NCI-H345 treated with DMSO at 0.1 percent for 48 hours (cell line): ENCODE measurements around the gene GUCA2A.

Source experiments
- DNase-seq: peaks from one replicate; lab custom pipeline; 2025; ENCODE audit not compliant: unreplicated experiment; lab: John Stamatoyannopoulos, UW

Gene GUCA2A

DNA sequence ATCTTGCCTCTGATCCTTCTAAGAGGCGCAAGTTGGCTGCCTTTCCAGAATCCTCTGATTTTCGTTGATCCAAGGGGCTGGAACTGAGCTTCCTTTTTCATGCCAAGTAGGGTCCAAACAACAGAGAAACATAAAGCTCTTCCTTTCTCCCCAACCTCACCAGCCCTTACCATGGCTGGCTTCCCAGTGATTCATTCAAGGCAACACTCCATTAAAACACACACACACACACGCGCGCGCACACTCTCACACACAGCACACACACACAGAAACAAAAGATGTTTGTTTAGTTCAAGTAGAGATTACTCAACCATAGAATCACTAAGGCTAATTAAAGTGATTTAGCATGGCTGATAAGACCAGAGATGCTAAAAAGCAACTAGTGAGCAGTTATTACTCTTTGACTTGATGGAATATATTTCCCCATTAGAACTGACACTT is 13.0 kb upstream of the GUCA2A start:
- no peak for DNase-seq

DNA sequence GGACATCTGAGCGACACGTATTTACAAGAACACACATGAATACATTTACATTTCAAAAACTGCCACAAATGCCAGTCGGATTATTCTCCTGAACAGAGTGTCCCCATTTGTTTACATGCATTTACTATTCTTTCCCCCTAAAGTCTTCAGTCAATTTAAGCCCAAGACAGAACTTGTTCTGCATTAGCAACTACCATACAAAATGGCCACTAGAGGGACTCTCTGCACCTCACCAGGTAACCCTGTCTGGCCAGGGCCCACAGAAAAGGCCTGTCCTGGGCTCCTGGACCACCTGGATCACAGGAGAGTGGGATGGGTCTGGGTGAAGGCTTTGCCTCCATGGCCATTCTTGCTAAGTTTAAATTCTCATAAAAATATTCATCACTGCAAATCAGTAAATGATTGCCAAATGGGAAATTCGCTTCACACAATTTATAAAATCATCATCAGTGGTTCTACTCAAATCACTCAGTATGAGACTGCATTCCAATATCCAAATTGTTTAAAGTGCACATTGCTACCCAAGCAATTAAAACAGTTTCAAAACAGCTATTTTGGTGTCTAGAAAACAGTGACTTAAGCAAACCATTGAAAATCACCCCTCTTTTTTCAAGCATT is 12.5 kb upstream of the GUCA2A start:
- peak; percentile 50 for DNase-seq

DNA sequence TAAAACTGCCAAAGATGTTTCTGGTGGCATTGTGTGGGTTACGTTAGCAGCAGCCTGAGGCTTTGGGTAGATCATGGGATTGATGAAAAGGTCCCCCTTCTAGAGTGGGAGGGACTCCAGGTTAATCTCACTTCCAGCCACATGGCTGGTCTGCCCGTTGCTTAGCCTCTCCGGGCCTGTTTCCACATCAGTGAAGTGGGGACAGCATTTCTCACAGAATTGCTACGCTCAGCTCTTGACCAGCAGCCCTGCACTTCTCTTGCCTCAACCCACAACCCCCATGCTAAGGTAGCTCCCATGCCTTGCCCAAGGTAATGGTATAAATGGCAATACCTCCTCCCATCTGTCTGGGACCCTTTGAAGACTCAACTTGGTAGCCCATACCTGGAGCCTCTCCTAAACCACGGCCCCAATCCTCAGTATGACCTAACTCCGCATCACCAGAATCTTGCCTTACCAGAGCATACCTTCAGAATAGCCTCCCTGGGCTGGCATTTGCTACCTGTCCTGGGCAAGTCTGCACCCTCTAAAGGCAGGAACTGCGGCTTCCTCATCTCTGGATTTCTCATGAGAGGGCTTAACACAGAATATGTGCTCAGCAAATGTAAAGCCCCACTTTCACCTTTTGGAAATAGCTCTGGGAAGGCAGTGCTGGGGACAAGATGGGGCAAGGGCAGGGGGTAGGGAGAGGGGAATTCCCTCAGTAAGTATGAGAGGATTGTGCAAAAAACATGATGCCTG is 10.9 kb upstream of the GUCA2A start:
- DNase-seq, result no peak

DNA sequence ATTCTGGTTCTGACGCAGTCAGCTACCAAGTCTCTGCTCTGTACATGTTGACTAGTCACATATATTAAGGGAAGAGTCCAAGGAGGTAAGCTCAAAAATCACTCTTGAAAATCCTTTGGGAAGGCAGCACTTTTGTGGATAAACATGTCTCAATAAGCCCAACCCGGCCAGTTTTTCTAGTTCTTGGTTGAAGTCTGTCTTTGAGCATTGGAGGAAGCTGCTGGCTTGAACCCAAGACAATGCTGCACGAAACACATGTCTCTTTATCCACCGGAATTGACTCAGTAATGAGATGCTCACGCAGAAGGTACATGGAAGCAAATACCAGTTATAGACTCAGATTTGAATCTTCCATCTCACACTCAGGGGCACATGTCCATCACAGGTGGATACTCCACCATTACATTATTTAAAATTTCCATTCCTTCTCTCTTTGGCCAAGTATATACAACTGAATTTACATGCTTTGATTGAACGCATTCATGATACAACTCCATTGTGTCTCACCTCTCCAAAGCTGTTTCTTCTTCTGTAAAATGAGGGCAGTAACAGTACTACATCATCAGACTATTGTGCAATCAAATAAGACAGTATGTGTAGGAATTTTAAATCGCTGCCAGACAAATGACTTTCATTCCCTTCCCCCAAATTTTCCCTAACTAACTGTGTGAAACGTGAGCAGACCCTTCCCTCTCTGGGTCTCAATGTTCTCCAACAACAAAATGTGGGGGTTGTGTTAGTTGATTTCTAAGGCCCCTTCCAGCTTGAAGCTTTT is 9.6 kb upstream of the GUCA2A start:
- no peak for DNase-seq

DNA sequence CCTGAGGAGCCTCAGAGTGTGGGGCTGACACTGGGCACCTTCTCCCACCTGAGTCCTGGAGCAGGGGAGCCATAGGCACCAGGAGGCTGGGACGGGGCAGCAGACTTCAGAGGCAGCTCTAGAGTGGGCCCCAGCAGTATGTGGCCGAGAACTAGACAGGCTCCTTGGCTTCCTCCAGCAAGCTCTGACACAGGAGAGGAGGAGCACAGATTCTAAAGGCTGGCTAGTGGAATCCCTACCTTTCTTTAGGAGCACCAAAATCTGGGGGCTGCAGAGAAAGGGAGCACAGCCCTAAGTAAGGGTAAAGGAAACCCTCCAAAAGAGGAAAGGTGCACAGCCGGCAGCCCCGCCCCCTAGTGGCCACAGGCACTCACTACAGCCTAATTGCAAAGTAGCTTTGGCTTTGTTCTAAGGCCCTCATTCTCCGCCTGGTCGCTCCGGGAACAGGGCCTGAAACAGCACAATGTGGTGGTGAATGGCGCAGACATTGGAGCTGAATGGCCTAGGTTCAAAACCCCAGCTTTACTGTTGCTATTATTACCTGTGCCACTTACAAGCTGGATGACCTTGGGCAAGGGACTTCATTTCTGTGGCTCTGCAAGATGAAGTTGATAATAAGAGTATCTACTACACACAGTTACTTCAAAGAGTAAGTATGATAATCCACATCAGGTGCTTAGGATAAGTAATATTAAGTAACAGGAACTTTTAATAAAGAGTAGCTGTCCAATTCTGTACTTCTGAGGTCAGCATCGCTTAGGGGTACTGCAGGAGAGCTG is 8.8 kb upstream of the GUCA2A start:
- DNase-seq, result peak; percentile 51

DNA sequence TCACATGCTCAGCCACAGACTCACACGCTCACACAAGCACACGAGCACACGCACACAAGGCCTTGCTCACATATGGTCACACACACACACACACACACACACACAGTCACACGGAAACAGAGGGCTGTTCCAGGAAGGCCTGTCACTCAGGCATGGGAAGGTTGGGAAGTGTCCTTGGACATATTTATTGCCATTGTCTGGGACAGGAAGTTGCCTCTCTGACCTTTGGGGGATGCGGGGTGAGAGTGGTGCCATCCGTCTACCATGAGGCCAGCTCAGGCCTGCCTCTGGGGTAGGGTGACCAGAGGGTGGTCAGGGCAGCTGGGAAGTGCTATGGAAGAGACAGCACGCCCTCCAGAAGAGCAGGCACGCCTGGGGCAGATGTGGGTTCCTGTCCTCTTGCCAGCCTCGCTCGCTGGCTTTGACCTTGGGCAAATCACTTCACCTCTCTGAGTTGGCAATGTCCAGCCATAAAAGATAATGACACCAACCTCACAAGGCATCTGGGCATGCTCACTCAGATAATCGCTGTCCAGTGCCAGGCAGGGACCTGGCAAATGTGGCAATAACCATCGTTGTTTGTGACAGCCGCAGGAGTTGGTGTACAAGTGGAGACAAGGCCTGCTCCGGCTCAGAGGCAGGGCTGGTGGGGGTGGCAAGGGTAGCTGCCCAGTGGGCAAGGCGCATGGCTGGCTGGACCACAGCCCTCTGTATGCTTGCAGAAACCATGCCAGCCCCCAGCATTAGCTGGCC is 8.0 kb upstream of the GUCA2A start:
- no peak for DNase-seq

DNA sequence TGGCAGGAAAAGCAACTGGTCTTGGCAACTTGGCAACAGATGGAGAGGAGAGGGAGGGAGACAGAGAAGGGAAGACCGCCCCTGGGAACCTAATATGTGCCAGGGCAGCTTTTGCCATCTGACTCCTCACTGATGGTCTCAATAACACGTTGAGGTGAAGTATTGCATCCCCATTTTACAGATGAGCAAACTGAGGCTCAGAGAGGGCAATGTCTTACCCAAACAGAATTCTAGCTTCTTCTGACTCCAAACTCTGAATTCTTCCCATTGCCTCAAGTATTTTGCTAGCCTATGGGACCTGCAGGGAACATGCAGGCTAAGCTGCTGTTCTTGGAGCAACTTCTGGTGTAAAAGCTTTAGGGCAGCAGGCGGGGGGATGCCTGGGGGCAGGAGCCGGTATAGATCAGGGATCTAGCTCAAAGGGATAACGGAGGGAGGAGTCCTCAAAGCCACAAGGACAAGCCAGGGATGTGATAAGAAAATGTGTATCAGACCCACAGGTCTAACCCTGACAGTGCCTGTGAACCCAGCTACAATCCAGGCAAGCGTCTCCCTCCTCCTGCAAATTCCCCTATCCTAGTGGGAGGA is 7.2 kb upstream of the GUCA2A start:
- DNase-seq, result peak; percentile 4

DNA sequence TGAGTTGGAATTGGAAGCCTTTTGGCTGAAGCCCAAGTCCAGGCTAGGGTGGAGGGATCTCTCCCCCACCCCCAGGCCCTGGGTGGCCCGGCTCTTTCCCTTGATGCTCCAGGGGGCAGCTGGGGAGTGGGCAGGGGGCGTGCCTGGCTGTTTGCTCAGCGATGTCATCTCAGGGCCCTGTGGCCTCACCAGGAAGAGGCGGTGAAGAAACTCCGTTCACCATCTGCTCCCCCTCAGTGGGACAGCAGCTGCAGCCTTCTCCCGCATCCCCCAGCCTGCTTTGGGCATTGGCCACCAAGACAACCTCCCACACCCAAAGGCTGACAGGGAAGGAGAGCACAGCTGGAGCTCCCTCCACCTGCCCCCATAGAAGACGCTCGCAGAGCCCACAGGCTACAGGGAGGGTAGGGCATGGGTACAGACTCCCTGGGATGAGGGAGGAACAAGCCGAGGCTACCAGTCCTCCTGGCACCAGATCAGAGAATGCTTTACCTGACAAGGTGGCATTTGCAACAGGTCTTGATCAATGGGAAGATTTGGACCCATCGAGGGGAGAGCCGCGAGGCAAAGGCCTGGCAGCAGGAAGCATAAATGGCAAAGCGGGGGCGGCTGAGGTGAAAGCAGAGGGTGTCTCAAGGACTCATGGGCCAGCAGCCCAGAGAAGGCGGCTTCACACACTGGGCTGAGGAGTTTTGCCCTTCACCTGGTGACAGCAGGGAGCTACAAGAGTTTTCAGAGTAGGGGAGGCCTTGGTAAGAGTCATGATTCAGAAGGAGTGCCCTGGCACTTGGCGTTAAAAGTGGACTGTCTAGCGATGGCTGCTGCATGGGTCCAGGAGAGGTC is 6.5 kb upstream of the GUCA2A start:
- peak; percentile 38 for DNase-seq

DNA sequence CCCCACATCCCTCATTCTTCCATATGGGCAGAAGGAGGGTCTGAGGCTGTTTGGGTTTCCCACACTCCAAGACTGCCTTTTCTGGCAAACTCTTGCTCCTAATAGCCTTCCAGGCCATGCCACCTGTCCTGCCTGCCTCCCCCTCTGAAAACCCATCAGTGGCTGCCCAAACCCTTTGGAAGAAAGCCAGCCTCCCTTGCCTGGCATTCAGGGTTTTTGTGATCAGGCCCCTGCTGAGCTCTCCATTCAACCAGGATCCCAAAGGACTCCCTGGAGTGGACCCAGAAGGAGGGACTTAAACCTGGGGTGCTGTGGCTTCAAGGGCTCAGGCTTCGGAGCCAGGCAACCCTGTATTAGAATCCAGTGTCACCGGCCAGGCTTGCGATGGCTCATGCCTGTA is 4.2 kb upstream of the GUCA2A start:
- peak; percentile 80 for DNase-seq

DNA sequence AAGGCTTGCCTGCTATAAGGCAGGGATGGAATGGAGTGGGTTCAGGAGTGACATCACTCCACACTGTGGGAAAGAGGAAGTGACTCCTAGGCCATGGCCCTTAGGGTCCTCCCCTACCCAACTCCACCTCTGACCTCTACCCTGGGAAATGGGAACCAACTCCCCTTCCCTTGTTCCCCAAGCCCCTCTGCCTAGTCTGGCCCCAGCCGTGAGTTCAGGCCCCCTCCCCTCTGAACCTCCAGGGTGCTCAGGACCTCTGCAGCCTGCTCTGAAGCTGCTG is 3.8 kb upstream of the GUCA2A start:
- DNase-seq, result no peak

DNA sequence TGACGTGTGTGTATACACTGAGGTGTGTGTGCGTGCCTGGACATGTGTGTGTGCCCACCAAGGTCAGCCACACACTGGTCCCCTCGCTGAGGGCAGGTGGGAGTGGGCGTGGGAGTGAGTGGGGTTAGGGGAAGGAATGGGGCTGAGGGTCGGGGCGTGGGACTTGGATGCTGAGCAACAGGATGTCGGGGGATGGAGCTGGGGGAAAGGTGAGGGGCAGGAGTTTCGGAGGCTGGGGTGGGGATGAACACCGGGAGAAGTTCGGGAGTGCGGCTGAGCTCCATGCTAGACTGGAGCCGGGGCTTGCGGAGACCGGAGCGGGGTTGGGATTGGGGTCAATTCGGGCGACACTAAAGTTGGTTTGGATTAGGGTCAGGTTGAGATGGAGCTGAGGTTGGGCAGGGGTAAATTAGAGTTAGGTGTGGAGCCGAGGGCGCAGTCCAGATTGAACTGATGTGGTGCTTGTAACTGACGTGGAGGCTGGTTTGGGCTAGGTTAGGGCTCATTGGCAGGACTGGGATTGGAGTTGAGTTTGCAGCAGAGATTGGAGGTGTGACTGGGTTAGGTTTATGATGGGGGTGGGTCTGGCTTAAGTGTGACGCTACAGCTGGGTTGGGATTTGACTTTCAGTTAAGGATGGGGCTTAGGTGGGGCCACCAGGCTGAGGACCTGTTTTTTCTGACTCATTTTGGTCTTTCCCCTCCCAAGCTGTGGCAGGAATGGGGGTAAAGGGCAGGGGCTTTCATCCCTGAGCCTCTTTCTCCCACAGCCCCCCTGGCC is 3.3 kb upstream of the GUCA2A start:
- DNase-seq, result no peak

DNA sequence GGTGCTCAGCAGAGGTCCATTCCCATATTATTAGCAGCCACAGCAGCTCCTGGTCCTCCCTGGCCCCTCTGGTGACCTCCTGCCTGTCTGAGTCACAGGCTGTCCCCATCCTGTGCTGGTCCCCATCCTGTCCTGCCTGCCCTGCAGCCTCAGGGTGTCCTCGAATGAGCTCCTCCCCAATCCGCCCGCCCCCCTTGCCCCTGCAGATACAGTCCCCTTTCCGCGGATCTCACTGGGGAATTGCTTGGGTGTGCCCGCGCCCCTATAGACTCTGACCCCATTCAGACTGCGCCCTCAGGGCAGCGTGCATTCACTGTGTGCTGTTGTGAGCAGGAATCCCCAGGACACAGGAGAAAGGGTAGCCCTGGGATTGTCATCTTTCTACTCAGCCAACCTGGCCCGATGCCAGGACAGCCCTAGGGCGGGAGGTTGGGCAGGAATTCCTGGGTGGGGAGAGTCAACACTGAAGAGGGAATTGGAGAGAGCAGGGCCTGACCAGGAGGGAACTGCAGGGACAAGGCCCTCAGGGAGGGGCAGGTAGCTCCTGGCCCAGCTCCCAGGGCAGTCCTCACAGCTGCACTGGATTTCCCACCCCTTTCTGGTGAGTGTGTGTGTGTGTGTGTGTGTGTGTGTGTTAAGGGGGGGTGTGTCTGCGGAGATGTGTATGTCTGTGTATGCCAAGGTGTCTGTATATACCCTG is 1.1 kb upstream of the GUCA2A start:
- DNase-seq, result peak; percentile 94

DNA sequence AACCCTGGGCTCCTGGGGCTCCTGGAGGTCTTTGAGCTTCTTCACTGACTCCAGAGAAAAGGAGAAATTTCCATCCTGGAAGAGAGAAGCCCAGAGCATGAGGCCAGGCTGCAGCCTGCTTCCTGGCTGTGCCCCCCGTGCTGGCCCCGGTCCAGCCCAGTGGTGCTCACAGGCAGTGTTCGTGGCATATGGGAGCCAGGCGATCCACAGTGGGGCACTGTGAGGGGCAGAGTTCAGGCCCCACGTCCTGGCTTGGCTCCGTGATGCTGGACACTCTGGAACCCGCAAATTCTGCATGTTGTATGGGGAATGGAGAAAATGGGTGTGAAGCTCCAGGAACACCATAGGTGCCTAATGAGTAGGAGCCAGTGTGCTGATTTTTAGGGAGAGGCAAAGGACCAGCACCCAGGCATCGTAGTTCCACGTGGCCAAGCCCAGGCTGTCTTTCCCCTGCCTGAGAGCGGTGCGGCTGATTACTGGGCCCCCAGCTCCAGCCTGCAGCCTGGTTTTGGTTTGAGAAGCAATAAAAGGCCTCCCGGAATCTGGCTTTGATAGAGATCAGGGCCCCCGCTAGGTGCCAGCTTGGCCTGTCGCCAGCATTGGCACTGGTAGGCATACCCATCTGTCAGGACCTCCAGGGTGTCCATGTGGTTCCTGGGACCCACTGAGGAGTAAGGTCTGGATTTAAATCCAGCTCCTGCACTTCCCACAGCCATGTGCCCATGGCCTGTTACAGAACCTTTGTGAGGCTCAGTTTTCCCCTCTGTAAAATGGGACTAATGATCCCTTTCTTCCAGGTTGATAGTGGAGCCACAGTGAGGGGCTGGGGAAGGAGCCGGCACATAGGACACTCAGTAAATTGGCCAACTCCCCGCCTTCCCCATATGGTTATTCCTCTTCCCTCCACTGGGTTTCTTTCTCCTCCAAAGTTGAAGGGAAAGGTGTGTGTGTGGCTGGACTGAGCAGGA is 725 bp downstream of the GUCA2A start:
- no peak for DNase-seq

DNA sequence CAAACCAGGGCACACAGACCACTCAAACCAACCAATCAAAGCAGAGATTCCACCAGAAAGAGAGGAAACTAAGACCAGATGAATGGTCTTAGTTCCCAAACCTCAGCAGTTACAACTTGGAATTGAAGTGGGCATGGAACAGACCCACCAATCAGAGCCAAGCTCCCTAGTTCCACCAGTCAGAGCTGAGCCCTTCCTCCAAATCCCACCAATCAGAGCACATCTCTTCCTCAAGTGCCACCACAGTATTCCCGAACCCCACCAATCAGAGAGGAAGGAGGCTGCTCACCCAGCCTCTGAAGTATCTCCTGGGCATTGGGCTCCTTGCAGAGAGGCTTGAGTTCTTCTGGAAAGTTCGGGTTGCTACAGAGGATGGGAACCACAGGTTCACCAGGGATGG is 1.4 kb downstream of the GUCA2A start:
- DNase-seq, result no peak

DNA sequence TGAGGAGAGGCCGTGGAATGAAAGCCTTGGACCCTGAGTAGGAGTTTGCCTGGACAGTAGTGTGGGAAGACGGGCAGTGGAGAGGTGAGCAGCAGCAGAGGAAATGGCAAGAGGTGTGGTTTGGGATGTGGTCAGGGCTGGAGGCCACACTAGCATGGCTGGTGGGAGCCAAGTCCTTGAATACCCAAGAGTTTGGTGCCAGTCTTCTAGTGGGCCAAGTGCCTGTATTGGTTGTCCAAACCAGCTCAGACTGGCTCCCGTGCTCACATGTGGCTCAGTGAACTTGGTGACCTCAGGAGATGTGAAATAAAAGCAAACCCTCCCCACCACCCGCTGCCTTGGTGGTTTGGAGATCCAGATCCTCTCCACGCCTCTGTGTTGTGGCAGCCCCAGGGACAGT is 2.4 kb downstream of the GUCA2A start:
- DNase-seq, result no peak

DNA sequence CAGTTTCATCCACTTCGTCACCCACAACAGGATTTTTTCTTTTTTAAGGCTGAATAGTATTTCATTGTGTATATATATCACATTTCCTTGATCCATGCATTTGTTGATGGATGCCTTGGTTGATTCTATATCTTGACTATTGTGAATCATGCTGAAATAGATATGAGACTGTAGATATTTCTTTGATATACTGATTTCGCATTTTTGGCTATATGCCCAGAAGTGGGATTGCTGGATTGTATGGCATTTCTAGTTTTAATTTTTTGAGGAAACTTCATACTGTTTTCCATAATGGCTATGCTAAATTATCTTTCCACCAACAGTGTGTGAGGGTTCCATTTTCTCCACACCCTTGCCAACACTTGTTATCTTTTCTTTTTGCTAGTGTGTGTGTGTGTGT is 6.4 kb downstream of the GUCA2A start:
- no peak for DNase-seq

DNA sequence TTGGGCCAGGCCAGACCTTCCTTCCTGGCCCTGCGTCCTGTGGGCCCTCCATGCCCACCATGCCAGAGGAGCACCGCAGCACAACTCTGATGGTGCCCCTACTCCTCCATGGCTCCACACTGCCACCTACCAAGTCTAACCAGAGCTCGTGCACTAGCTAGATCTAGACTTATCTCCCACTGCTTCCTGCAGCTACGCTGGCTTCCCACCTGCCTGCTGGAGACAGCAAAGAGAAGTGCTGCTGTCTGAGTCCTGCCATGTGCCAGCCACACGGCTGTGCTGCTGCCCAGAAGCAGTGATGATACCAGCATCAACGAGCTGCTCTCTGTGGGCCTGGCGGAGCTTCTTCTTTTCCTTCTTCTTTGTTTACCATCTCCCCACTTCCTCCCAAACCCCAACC is 6.9 kb downstream of the GUCA2A start:
- no peak for DNase-seq
